Measurements from ENCODE around the gene RNF112. TPM values are rescaled to one million over a fixed set of nuclear protein-coding genes. Genes with fewer than 3 reads are reported as not detected.
A peak's percentile ranks its signal among the peaks of the same experiment; 100 is the strongest.

Gene RNF112
- total RNA-seq, 1 donor from 2014 or later: 0.84 TPM

DNA sequence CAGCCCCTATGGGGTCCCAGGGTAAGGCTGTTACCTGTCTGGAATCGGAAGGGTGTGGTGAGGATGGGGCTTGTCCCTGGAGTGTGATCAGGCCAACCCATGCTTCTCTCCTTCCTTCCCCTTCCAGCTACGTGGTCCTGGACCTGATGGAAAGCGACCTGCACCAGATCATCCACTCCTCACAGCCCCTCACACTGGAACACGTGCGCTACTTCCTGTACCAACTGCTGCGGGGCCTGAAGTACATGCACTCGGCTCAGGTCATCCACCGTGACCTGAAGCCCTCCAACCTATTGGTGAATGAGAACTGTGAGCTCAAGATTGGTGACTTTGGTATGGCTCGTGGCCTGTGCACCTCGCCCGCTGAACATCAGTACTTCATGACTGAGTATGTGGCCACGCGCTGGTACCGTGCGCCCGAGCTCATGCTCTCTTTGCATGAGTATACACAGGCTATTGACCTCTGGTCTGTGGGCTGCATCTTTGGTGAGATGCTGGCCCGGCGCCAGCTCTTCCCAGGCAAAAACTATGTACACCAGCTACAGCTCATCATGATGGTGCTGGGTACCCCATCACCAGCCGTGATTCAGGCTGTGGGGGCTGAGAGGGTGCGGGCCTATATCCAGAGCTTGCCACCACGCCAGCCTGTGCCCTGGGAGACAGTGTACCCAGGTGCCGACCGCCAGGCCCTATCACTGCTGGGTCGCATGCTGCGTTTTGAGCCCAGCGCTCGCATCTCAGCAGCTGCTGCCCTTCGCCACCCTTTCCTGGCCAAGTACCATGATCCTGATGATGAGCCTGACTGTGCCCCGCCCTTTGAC lies 30.3 kb upstream of the RNF112 start:
- no peak overlapping the region for H3K27ac Mint-ChIP-seq (ENCODE audit: unreplicated experiment)

DNA sequence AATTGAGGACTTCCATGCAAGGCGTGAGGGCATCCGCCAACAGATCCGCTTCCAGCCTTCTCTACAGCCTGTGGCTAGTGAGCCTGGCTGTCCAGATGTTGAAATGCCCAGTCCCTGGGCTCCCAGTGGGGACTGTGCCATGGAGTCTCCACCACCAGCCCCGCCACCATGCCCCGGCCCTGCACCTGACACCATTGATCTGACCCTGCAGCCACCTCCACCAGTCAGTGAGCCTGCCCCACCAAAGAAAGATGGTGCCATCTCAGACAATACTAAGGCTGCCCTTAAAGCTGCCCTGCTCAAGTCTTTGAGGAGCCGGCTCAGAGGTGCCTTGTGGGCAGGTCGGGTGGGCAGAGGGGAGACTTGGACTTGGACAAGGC lies 29.7 kb upstream of the RNF112 start:
- peaks cover 23% of the 10 kb centered on the region for H3K4me1 Mint-ChIP-seq
- H3K4me3 Mint-ChIP-seq: peak overlapping the region; percentile 67
- H3K27ac Mint-ChIP-seq (ENCODE audit: unreplicated experiment): no peak overlapping the region
- TF ChIP-seq, protein P1, sequence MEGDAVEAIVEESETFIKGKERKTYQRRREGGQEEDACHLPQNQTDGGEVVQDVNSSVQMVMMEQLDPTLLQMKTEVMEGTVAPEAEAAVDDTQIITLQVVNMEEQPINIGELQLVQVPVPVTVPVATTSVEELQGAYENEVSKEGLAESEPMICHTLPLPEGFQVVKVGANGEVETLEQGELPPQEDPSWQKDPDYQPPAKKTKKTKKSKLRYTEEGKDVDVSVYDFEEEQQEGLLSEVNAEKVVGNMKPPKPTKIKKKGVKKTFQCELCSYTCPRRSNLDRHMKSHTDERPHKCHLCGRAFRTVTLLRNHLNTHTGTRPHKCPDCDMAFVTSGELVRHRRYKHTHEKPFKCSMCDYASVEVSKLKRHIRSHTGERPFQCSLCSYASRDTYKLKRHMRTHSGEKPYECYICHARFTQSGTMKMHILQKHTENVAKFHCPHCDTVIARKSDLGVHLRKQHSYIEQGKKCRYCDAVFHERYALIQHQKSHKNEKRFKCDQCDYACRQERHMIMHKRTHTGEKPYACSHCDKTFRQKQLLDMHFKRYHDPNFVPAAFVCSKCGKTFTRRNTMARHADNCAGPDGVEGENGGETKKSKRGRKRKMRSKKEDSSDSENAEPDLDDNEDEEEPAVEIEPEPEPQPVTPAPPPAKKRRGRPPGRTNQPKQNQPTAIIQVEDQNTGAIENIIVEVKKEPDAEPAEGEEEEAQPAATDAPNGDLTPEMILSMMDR (conservative IDR thresholded peaks at IDR 0.05): no peak
- no peaks in the 10 kb centered on the region for H3K27me3 Mint-ChIP-seq (ENCODE audit: low read depth)
- peaks cover 9% of the 10 kb centered on the region for H3K36me3 Mint-ChIP-seq (ENCODE audit: low read depth)
- no peak for DNase-seq (ENCODE audit: low read depth, low spot score)
- no peaks in the 10 kb centered on the region for H3K9me3 Mint-ChIP-seq

More for the DNA sequence above, 30.3 kb upstream of the RNF112 start:
- Mint-ChIP-seq H3K9me3 (no peaks in the 10 kb centered on the region), H3K27me3 (ENCODE audit: low read depth) (no peaks in the 10 kb centered on the region), H3K4me1 (peaks cover 25% of the 10 kb centered on the region), H3K4me3 (peak overlapping the region; percentile 67), H3K36me3 (ENCODE audit: low read depth) (peaks cover 9% of the 10 kb centered on the region)
- TF ChIP-seq, protein P1 (conservative IDR thresholded peaks at IDR 0.05): no peak
- DNase-seq (ENCODE audit: low read depth, low spot score): no peak

DNA sequence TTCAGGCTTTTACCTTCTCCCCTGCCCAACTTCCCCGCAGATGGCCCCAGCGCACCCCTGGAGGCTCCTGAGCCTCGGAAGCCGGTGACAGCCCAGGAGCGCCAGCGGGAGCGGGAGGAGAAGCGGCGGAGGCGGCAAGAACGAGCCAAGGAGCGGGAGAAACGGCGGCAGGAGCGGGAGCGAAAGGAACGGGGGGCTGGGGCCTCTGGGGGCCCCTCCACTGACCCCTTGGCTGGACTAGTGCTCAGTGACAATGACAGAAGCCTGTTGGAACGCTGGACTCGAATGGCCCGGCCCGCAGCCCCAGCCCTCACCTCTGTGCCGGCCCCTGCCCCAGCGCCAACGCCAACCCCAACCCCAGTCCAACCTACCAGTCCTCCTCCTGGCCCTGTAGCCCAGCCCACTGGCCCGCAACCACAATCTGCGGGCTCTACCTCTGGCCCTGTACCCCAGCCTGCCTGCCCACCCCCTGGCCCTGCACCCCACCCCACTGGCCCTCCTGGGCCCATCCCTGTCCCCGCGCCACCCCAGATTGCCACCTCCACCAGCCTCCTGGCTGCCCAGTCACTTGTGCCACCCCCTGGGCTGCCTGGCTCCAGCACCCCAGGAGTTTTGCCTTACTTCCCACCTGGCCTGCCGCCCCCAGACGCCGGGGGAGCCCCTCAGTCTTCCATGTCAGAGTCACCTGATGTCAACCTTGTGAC lies 29.1 kb upstream of the RNF112 start:
- peaks cover 23% of the 10 kb centered on the region for H3K4me1 Mint-ChIP-seq
- peaks cover 9% of the 10 kb centered on the region for H3K36me3 Mint-ChIP-seq (ENCODE audit: low read depth)

DNA sequence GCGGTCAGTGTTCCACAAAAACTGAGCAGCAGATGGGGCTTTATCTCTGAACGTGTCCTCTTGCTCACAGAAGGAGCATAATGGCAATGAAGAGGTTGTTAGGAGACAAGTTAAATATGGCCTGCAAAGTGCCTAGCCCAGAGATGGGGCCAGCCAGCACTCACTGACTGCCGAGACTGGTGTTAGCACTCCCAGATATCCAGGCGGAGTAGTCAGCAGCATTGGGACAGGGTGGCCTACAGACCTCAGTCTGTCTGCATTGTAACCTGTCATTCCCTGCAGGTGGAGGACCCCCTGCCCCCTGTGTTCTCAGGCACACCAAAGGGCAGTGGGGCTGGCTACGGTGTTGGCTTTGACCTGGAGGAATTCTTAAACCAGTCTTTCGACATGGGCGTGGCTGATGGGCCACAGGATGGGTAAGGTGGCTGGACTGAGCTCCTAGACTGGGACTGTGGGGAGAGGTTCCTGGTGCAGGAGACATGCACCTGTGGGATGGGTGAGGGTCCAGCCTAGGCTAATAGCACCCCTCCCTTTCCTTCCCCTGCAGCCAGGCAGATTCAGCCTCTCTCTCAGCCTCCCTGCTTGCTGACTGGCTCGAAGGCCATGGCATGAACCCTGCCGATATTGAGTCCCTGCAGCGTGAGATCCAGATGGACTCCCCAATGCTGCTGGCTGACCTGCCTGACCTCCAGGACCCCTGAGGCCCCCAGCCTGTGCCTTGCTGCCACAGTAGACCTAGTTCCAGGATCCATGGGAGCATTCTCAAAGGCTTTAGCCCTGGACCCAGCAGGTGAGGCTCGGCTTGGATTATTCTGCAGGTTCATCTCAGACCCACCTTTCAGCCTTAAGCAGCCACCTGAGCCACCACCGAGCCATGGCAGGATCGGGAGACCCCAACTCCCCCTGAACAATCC lies 28.2 kb upstream of the RNF112 start:
- H3K36me3 Mint-ChIP-seq (ENCODE audit: low read depth): peaks cover 9% of the 10 kb centered on the region
- H3K4me3 Mint-ChIP-seq: peak overlapping the region; percentile 15
- H3K9me3 Mint-ChIP-seq: no peaks in the 10 kb centered on the region
- H3K27ac Mint-ChIP-seq (ENCODE audit: unreplicated experiment): no peak overlapping the region
- peaks cover 26% of the 10 kb centered on the region for H3K4me1 Mint-ChIP-seq
- DNase-seq (ENCODE audit: low read depth, low spot score): no peak
- TF ChIP-seq, protein P1 (conservative IDR thresholded peaks at IDR 0.05): no peak
- no peaks in the 10 kb centered on the region for H3K27me3 Mint-ChIP-seq (ENCODE audit: low read depth)

More for the DNA sequence above, 29.1 kb upstream of the RNF112 start:
- no peak for DNase-seq (ENCODE audit: low read depth, low spot score)
- no peak overlapping the region for H3K27ac Mint-ChIP-seq (ENCODE audit: unreplicated experiment)
- TF ChIP-seq, protein P1 (conservative IDR thresholded peaks at IDR 0.05): no peak
- no peaks in the 10 kb centered on the region for H3K27me3 Mint-ChIP-seq (ENCODE audit: low read depth)
- H3K4me3 Mint-ChIP-seq: peak overlapping the region; percentile 15
- H3K9me3 Mint-ChIP-seq: no peaks in the 10 kb centered on the region

Data from neural crest cell (in vitro differentiated cells).